ENCODE data around the gene OAF. TPM values are rescaled to one million over a fixed set of nuclear protein-coding genes. Genes with fewer than 3 reads are reported as not detected.

The OAF gene
- total RNA-seq, 1 donor from 2014 or later, result 20.9 TPM

GRCh38 chr11:120199613-120200012, 11.2 kb upstream of the OAF start:
- Histone ChIP-seq H3K27me3 (ENCODE audit: insufficient read depth, low read length) (peaks cover 7% of the 10 kb centered on the region), H3K27ac (ENCODE audit: low read depth, low read length) (no peak overlapping the region), H3K79me2 (ENCODE audit: insufficient read depth, low read length) (no peaks in the 10 kb centered on the region), H4K20me1 (ENCODE audit: insufficient read depth, low read length) (no peaks in the 10 kb centered on the region), H2AFZ (ENCODE audit: low read depth, low read length) (no peak overlapping the region), H3K4me3 (ENCODE audit: insufficient read depth, low read depth, low read length) (no peak overlapping the region), H3K9ac (ENCODE audit: low read length) (no peak overlapping the region), H3K36me3 (ENCODE audit: insufficient read depth, low read length) (no peaks in the 10 kb centered on the region), H3K9me3 (ENCODE audit: insufficient read depth, low read depth, low read length) (no peaks in the 10 kb centered on the region), H3K4me2 (ENCODE audit: low read length) (no peak overlapping the region), H3K4me1 (ENCODE audit: insufficient read depth, low read length) (no peaks in the 10 kb centered on the region)
- TF ChIP-seq CTCF (IDR thresholded peaks at IDR 0.05; ENCODE audit: insufficient read depth, low read depth, low read length), result no peak
- no peak for TF ChIP-seq EZH2 (IDR thresholded peaks at IDR 0.05; ENCODE audit: insufficient read depth, low read length)
- Mint-ChIP-seq H3K4me1 (ENCODE audit: low read depth, unreplicated experiment) (peaks cover 5% of the 10 kb centered on the region), H3K4me3 (ENCODE audit: unreplicated experiment) (no peak overlapping the region), H3K27me3 (ENCODE audit: low read depth, unreplicated experiment) (peaks cover 50% of the 10 kb centered on the region), H3K27ac (ENCODE audit: unreplicated experiment) (no peak overlapping the region), H3K9me3 (ENCODE audit: unreplicated experiment) (peaks cover 3% of the 10 kb centered on the region), H3K36me3 (ENCODE audit: low read depth, unreplicated experiment) (no peaks in the 10 kb centered on the region)
- FAIRE-seq (no peak), DNase-seq (ENCODE audit: low read depth) (no peak)

- no peak overlapping the region for H3K27ac ChIP-seq (ENCODE audit: low read depth, low read length)
- peaks cover 6% of the 10 kb centered on the region for H3K4me1 ChIP-seq (ENCODE audit: insufficient read depth, low read length)
- no peaks in the 10 kb centered on the region for H3K9me3 ChIP-seq (ENCODE audit: insufficient read depth, low read depth, low read length)
- no peak overlapping the region for H3K4me2 ChIP-seq (ENCODE audit: low read length)
- no peak overlapping the region for H3K4me3 Mint-ChIP-seq (ENCODE audit: unreplicated experiment)
- DNase-seq (ENCODE audit: low read depth), result no peak
- H3K9me3 Mint-ChIP-seq (ENCODE audit: unreplicated experiment), result peaks cover 3% of the 10 kb centered on the region
- no peaks in the 10 kb centered on the region for H3K36me3 Mint-ChIP-seq (ENCODE audit: low read depth, unreplicated experiment)
- no peak overlapping the region for H3K4me3 ChIP-seq (ENCODE audit: insufficient read depth, low read depth, low read length)
- no peak overlapping the region for H3K9ac ChIP-seq (ENCODE audit: low read length)
- no peak for TF ChIP-seq CTCF (IDR thresholded peaks at IDR 0.05; ENCODE audit: insufficient read depth, low read depth, low read length)
- H3K27me3 ChIP-seq (ENCODE audit: insufficient read depth, low read length), result peaks cover 5% of the 10 kb centered on the region
- H2AFZ ChIP-seq (ENCODE audit: low read depth, low read length), result no peak overlapping the region
- no peak overlapping the region for H3K27ac Mint-ChIP-seq (ENCODE audit: unreplicated experiment)
- peaks cover 45% of the 10 kb centered on the region for H3K27me3 Mint-ChIP-seq (ENCODE audit: low read depth, unreplicated experiment)
- no peak for FAIRE-seq
- H3K4me1 Mint-ChIP-seq (ENCODE audit: low read depth, unreplicated experiment), result peaks cover 11% of the 10 kb centered on the region
- no peaks in the 10 kb centered on the region for H3K79me2 ChIP-seq (ENCODE audit: insufficient read depth, low read length)
- no peaks in the 10 kb centered on the region for H4K20me1 ChIP-seq (ENCODE audit: insufficient read depth, low read length)
- H3K36me3 ChIP-seq (ENCODE audit: insufficient read depth, low read length), result no peaks in the 10 kb centered on the region
Measured at GRCh38 chr11:120200677-120201076, 10.2 kb upstream of the OAF start.

- TF ChIP-seq CTCF (IDR thresholded peaks at IDR 0.05; ENCODE audit: insufficient read depth, low read depth, low read length), result no peak
- no peak for TF ChIP-seq EZH2 (IDR thresholded peaks at IDR 0.05; ENCODE audit: insufficient read depth, low read length)
- FAIRE-seq (no peak), DNase-seq (ENCODE audit: low read depth) (no peak)
- Histone ChIP-seq H3K4me2 (ENCODE audit: low read length) (no peak overlapping the region), H3K27ac (ENCODE audit: low read depth, low read length) (no peak overlapping the region), H3K4me3 (ENCODE audit: insufficient read depth, low read depth, low read length) (no peak overlapping the region), H3K79me2 (ENCODE audit: insufficient read depth, low read length) (no peaks in the 10 kb centered on the region), H3K36me3 (ENCODE audit: insufficient read depth, low read length) (no peaks in the 10 kb centered on the region), H3K4me1 (ENCODE audit: insufficient read depth, low read length) (peaks cover 8% of the 10 kb centered on the region), H3K9me3 (ENCODE audit: insufficient read depth, low read depth, low read length) (no peaks in the 10 kb centered on the region), H2AFZ (ENCODE audit: low read depth, low read length) (no peak overlapping the region), H3K27me3 (ENCODE audit: insufficient read depth, low read length) (peaks cover 3% of the 10 kb centered on the region), H3K9ac (ENCODE audit: low read length) (no peak overlapping the region), H4K20me1 (ENCODE audit: insufficient read depth, low read length) (no peaks in the 10 kb centered on the region)
- H3K4me3 Mint-ChIP-seq (ENCODE audit: unreplicated experiment), result no peak overlapping the region
- no peak overlapping the region for H3K27ac Mint-ChIP-seq (ENCODE audit: unreplicated experiment)
- peaks cover 37% of the 10 kb centered on the region for H3K27me3 Mint-ChIP-seq (ENCODE audit: low read depth, unreplicated experiment)
- peaks cover 11% of the 10 kb centered on the region for H3K4me1 Mint-ChIP-seq (ENCODE audit: low read depth, unreplicated experiment)
- H3K36me3 Mint-ChIP-seq (ENCODE audit: low read depth, unreplicated experiment), result no peaks in the 10 kb centered on the region
- H3K9me3 Mint-ChIP-seq (ENCODE audit: unreplicated experiment), result peaks cover 3% of the 10 kb centered on the region
Measured at GRCh38 chr11:120201653-120202052, 9.2 kb upstream of the OAF start.

Data from astrocyte (in vitro differentiated cells and primary cell).